Measurements from ENCODE around the gene WFDC10B. TPM values are rescaled to one million over a fixed set of nuclear protein-coding genes. Genes with fewer than 3 reads are reported as not detected.
"Not testable (repeated sequence)": the region's sequence is repeated elsewhere in the genome, so short reads cannot be mapped to it uniquely, and the experiment has no call there.

The WFDC10B gene
- polyA plus RNA-seq, 1 of the 3 experiments (the other 2 are of a cell fraction), result not detected

DNA sequence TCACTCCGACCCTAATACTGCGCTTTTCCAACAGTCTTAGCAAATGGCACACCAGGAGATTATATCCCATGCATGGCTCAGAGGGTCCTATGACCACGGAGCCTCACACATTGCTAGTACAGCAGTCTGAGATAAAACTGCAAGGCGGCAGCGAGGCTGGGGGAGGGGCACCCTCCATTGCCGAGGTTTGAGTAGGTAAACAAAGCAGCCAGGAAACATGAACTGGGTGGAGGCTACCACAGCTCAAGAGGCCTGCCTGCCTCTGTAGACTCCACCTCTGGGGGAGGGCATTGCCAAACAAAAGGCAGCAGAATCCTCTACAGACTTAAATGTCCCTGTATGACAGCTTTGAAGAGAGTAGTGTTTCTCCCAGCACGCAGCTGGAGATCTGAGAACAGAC, 53.1 kb downstream of the WFDC10B start:
- H3K79me2 ChIP-seq (ENCODE audit: insufficient read depth); H3F3A ChIP-seq (replicated peaks; ENCODE audit: insufficient read depth); H3K4me3 ChIP-seq (ENCODE audit: low read depth in 2 of 2, low read length in 1 of 2); DNase-seq; H3K4me2 ChIP-seq; H3K27me3 ChIP-seq (ENCODE audit: insufficient read depth); H3K9me2 ChIP-seq; CTCF ChIA-PET; H3K9me3 ChIP-seq; H2AFZ ChIP-seq (ENCODE audit: low read depth); H3K27ac ChIP-seq (ENCODE audit: low read depth in 2 of 2, low read length in 1 of 2); H4K20me1 ChIP-seq (ENCODE audit: insufficient read depth); H3K36me3 ChIP-seq (replicated peaks in 1 of 2; ENCODE audit: control insufficient read depth in 1 of 2, insufficient read depth in 2 of 2, low read length in 1 of 2); H3K4me1 ChIP-seq (ENCODE audit: control insufficient read depth in 1 of 2, insufficient read depth in 2 of 2, low read depth in 1 of 2, low read length in 1 of 2); POLR2A ChIA-PET; H3K9ac ChIP-seq: not testable (repeated sequence)
- WGBS (ENCODE audit: low lambda C conversion rate), result 4% methylated on average over 6 of the region's 7 CpGs

DNA sequence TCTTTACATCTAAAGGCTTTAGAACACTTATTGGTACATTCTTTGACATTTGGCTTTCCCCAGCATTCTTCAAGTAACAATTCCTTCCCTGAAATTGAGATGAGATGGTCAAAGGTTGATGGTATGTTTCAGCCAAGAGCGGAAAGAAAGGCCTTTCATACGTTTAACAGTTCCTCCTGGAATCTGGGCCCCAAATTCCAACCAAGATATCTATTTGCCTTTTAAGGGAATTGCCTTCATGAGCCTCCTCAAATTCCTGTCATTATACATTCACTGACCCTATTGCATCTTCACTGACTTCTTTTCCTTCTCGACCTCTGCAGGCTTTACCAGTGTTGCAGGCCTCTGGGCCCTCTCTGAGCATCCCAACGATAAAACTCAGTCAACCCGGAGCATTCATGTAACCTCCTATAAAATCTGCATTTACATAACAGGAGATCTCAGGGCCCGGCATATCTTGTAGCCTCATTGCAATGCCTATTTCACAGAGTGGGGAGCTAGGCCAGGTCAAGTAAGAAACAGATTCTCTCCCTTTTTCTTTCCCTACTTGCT, 55.4 kb downstream of the WFDC10B start:
- CTCF ChIA-PET, result interaction anchor here (1.0 kb wide), 1 partner anchor 20 kb away, joined by 4 read pairs; the partner anchor contains the start of gene WFDC10A
- Histone ChIP-seq H3K4me3 (ENCODE audit: low read depth in 2 of 2, low read length in 1 of 2) (no peak overlapping the region), H3K9ac (no peak overlapping the region), H3F3A (replicated peaks; ENCODE audit: insufficient read depth) (no peaks in the 10 kb centered on the region), H3K9me3 (no peaks in the 10 kb centered on the region), H3K79me2 (ENCODE audit: insufficient read depth) (no peaks in the 10 kb centered on the region), H3K9me2 (no peaks in the 10 kb centered on the region), H3K36me3 (replicated peaks in 1 of 2; ENCODE audit: control insufficient read depth in 1 of 2, insufficient read depth in 2 of 2, low read length in 1 of 2) (no peaks in the 10 kb centered on the region), H4K20me1 (ENCODE audit: insufficient read depth) (no peaks in the 10 kb centered on the region), H3K27ac (ENCODE audit: low read depth in 2 of 2, low read length in 1 of 2) (no peak overlapping the region), H3K27me3 (ENCODE audit: insufficient read depth) (no peaks in the 10 kb centered on the region), H2AFZ (ENCODE audit: low read depth) (no peak overlapping the region), H3K4me2 (no peak overlapping the region), H3K4me1 (ENCODE audit: control insufficient read depth in 1 of 2, insufficient read depth in 2 of 2, low read depth in 1 of 2, low read length in 1 of 2) (no peaks in the 10 kb centered on the region)
- DNase-seq, result no peak
- TF ChIP-seq ELF1 (IDR thresholded peaks at IDR 0.05) (no peak), TCF12 (IDR thresholded peaks at IDR 0.05) (no peak), MXI1 (IDR thresholded peaks at IDR 0.05; ENCODE audit: low read depth, low read length) (no peak), NFIC (IDR thresholded peaks at IDR 0.05; ENCODE audit: borderline replicate concordance) (no peak), FOXM1 (IDR thresholded peaks at IDR 0.05; ENCODE audit: low read depth) (no peak), SIN3A (IDR thresholded peaks at IDR 0.05; ENCODE audit: borderline replicate concordance, low read depth, low read length) (no peak), RCOR1 (IDR thresholded peaks at IDR 0.05; ENCODE audit: low read length) (no peak), RFX5 (IDR thresholded peaks at IDR 0.05; ENCODE audit: low read length) (no peak), TAF1 (IDR thresholded peaks at IDR 0.05; ENCODE audit: borderline replicate concordance, low read depth, low read length) (no peak), CHD2 (IDR thresholded peaks at IDR 0.05; ENCODE audit: low read length, partially characterized antibody) (no peak), RAD21 (IDR thresholded peaks at IDR 0.05; ENCODE audit: low read length) (no peak), EP300 (IDR thresholded peaks at IDR 0.05; ENCODE audit: borderline replicate concordance in 1 of 2, low read depth in 1 of 2, low read length in 1 of 2) (no peak), POLR2AphosphoS5 (IDR thresholded peaks at IDR 0.05; ENCODE audit: low read depth, low read length) (no peak), GABPA (IDR thresholded peaks at IDR 0.05; ENCODE audit: low read depth) (no peak)
- TF ChIP-seq, protein P1, sequence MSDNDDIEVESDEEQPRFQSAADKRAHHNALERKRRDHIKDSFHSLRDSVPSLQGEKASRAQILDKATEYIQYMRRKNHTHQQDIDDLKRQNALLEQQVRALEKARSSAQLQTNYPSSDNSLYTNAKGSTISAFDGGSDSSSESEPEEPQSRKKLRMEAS (IDR thresholded peaks at IDR 0.05; ENCODE audit: low read depth), result no peak
- TF ChIP-seq, protein P2, sequence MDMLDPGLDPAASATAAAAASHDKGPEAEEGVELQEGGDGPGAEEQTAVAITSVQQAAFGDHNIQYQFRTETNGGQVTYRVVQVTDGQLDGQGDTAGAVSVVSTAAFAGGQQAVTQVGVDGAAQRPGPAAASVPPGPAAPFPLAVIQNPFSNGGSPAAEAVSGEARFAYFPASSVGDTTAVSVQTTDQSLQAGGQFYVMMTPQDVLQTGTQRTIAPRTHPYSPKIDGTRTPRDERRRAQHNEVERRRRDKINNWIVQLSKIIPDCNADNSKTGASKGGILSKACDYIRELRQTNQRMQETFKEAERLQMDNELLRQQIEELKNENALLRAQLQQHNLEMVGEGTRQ (IDR thresholded peaks at IDR 0.05; ENCODE audit: borderline replicate concordance, low read depth, low read length), result no peak
- TF ChIP-seq, protein P3, sequence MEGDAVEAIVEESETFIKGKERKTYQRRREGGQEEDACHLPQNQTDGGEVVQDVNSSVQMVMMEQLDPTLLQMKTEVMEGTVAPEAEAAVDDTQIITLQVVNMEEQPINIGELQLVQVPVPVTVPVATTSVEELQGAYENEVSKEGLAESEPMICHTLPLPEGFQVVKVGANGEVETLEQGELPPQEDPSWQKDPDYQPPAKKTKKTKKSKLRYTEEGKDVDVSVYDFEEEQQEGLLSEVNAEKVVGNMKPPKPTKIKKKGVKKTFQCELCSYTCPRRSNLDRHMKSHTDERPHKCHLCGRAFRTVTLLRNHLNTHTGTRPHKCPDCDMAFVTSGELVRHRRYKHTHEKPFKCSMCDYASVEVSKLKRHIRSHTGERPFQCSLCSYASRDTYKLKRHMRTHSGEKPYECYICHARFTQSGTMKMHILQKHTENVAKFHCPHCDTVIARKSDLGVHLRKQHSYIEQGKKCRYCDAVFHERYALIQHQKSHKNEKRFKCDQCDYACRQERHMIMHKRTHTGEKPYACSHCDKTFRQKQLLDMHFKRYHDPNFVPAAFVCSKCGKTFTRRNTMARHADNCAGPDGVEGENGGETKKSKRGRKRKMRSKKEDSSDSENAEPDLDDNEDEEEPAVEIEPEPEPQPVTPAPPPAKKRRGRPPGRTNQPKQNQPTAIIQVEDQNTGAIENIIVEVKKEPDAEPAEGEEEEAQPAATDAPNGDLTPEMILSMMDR (IDR thresholded peaks at IDR 0.05), result no peak
- TF ChIP-seq, protein P4, sequence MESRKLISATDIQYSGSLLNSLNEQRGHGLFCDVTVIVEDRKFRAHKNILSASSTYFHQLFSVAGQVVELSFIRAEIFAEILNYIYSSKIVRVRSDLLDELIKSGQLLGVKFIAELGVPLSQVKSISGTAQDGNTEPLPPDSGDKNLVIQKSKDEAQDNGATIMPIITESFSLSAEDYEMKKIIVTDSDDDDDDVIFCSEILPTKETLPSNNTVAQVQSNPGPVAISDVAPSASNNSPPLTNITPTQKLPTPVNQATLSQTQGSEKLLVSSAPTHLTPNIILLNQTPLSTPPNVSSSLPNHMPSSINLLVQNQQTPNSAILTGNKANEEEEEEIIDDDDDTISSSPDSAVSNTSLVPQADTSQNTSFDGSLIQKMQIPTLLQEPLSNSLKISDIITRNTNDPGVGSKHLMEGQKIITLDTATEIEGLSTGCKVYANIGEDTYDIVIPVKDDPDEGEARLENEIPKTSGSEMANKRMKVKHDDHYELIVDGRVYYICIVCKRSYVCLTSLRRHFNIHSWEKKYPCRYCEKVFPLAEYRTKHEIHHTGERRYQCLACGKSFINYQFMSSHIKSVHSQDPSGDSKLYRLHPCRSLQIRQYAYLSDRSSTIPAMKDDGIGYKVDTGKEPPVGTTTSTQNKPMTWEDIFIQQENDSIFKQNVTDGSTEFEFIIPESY (IDR thresholded peaks at IDR 0.05; ENCODE audit: borderline replicate concordance, low read depth), result no peak
- TF ChIP-seq, protein P5, sequence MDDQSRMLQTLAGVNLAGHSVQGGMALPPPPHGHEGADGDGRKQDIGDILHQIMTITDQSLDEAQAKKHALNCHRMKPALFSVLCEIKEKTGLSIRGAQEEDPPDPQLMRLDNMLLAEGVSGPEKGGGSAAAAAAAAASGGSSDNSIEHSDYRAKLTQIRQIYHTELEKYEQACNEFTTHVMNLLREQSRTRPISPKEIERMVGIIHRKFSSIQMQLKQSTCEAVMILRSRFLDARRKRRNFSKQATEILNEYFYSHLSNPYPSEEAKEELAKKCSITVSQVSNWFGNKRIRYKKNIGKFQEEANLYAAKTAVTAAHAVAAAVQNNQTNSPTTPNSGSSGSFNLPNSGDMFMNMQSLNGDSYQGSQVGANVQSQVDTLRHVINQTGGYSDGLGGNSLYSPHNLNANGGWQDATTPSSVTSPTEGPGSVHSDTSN (IDR thresholded peaks at IDR 0.05), result no peak
- POLR2A ChIA-PET, result no interaction called here
- 36% methylated on average over 6 of the region's 6 CpGs for WGBS (ENCODE audit: low lambda C conversion rate)
